ENCODE data around the gene SAFB2.

GRCh38 chr19:5663904-5664303 is 41.3 kb upstream of the SAFB2 start:
- no peak for TF ChIP-seq YY1 (IDR thresholded peaks at IDR 0.05; ENCODE audit: insufficient read depth, insufficient read length)
- no peak for TF ChIP-seq ZNF274 (IDR thresholded peaks at IDR 0.05; ENCODE audit: low read depth, low read length)

All from NT2/D1 (cell line).